ENCODE results near the gene HDAC9.

HDAC9 gene

GRCh38 chr7:18798088-18798906, 302.7 kb downstream of the HDAC9 start:
- DNase-seq, result no peak

GRCh38 chr7:18799899-18800298, 304.4 kb downstream of the HDAC9 start:
- no peak for DNase-seq

GRCh38 chr7:18803923-18804322, 308.4 kb downstream of the HDAC9 start:
- no peak for DNase-seq

GRCh38 chr7:18806177-18806576, 310.6 kb downstream of the HDAC9 start:
- no peak for DNase-seq

GRCh38 chr7:18808026-18808425, 312.5 kb downstream of the HDAC9 start:
- no peak for DNase-seq

- DNase-seq, result no peak
Observed at GRCh38 chr7:18815261-18815960, 319.9 kb downstream of the HDAC9 start.

GRCh38 chr7:18820981-18821380, 325.4 kb downstream of the HDAC9 start:
- DNase-seq, result no peak

GRCh38 chr7:18821554-18821953, 326.0 kb downstream of the HDAC9 start:
- no peak for DNase-seq

GRCh38 chr7:18824157-18824556, 328.6 kb downstream of the HDAC9 start:
- DNase-seq, result no peak

- no peak for DNase-seq
Observed at GRCh38 chr7:18828260-18828993, 332.9 kb downstream of the HDAC9 start.

- no peak for DNase-seq
Observed at GRCh38 chr7:18828994-18829857, 333.7 kb downstream of the HDAC9 start.

- DNase-seq, result no peak
Observed at GRCh38 chr7:18829858-18830285, 334.3 kb downstream of the HDAC9 start.

- DNase-seq, result no peak
Observed at GRCh38 chr7:18831419-18831818, 335.9 kb downstream of the HDAC9 start.

- DNase-seq, result no peak
Observed at GRCh38 chr7:18831943-18832342, 336.4 kb downstream of the HDAC9 start.

- no peak for DNase-seq
Observed at GRCh38 chr7:18834577-18834976, 339.0 kb downstream of the HDAC9 start.

GRCh38 chr7:18835001-18835690, 339.6 kb downstream of the HDAC9 start:
- no peak for DNase-seq

- DNase-seq, result no peak
Observed at GRCh38 chr7:18843979-18844378, 348.4 kb downstream of the HDAC9 start.

GRCh38 chr7:18844735-18845134, 349.2 kb downstream of the HDAC9 start:
- no peak for DNase-seq

GRCh38 chr7:18845700-18846099, 350.2 kb downstream of the HDAC9 start:
- DNase-seq, result no peak

GRCh38 chr7:18846765-18847215, 351.2 kb downstream of the HDAC9 start:
- no peak for DNase-seq

GRCh38 chr7:18849130-18849529, 353.6 kb downstream of the HDAC9 start:
- DNase-seq, result no peak

GRCh38 chr7:18855796-18856195, 360.2 kb downstream of the HDAC9 start:
- no peak for DNase-seq

Data from stimulated activated CD4-positive, alpha-beta T cell treated with anti-CD3 and anti-CD28 coated beads, Interleukin-2, amount 100 ng/mL, for 24 hours (primary cell).